ENCODE data around the gene COX4I1. TPM values are rescaled to one million over a fixed set of nuclear protein-coding genes. Genes with fewer than 3 reads are reported as not detected.
"Not testable (repeated sequence)": the region's sequence is repeated elsewhere in the genome, so short reads cannot be mapped to it uniquely, and the experiment has no call there.

The COX4I1 gene
- total and polyA plus RNA-seq, 10 of the 15 experiments (the other 5 are each of a cell fraction or from before 2014, with no cell fraction given) = 480 to 1,889 (median 872) TPM

- TF ChIP-seq CTCF (IDR thresholded peaks at IDR 0.05 in 2 of 3, conservative IDR thresholded peaks at IDR 0.05 in 1 of 3; ENCODE audit: control insufficient read depth in 2 of 3, extremely low read depth in 1 of 3, insufficient read depth in 1 of 3, low read depth in 3 of 3, low read length in 3 of 3) (no peak), CUX1 (IDR thresholded peaks at IDR 0.05; ENCODE audit: insufficient replicate concordance, low read depth, low read length) (no peak)
Observed at GRCh38 chr16:85816159-85816558, 16.7 kb downstream of the COX4I1 start (continued).

GRCh38 chr16:85817195-85817594 is 17.7 kb downstream of the COX4I1 start:
- DNase-seq (ENCODE audit: low read depth, low spot score); H2AFZ ChIP-seq (ENCODE audit: control insufficient read depth, low read depth, low read length); H3K27ac ChIP-seq (ENCODE audit: control insufficient read depth, insufficient read depth); FAIRE-seq; H3K4me2 ChIP-seq (ENCODE audit: control insufficient read depth, insufficient read depth); H3K36me3 ChIP-seq (ENCODE audit: control insufficient read depth in 2 of 2, insufficient read depth in 2 of 2, low read length in 1 of 2); H3K9ac ChIP-seq (ENCODE audit: control insufficient read depth, insufficient read depth, low read length); H4K20me1 ChIP-seq (ENCODE audit: control insufficient read depth, insufficient read depth); intact Hi-C loops (cut with micrococcal nuclease; ENCODE audit: unreplicated experiment); H3K4me3 ChIP-seq; BruUV-seq (replicated peaks); H3K79me2 ChIP-seq (ENCODE audit: control insufficient read depth, insufficient read depth, low read length); ATAC-seq; H3K27me3 ChIP-seq (replicated peaks in 1 of 2; ENCODE audit: control insufficient read depth in 2 of 2, insufficient read depth in 2 of 2, low read length in 1 of 2); H3K9me3 ChIP-seq (replicated peaks; ENCODE audit: control insufficient read depth, insufficient read depth, low read length): not testable (repeated sequence)
- peaks cover 10% of the 10 kb centered on the region for H3K4me1 ChIP-seq (ENCODE audit: control insufficient read depth, insufficient read depth, low read length)
- POLR2A ChIA-PET = interaction anchor here (0.6 kb wide), 2 partner anchors 77 to 85 kb away, joined by 5 to 7 read pairs; no protein-coding TSS in a partner anchor
- RAD21 ChIA-PET (ENCODE audit: unreplicated experiment) = interaction anchor here (0.7 to 9.6 kb wide), 4 partner anchors 81 to 199 kb away, joined by 3 to 211 read pairs (median 5); partner anchors contain the start of gene IRF8
- WGBS (ENCODE audit: insufficient coverage, insufficient replicate concordance, low lambda C conversion rate, missing lambda C conversion rate) = 35% methylated on average over 6 of the region's 6 CpGs
- SMC1A ChIA-PET (ENCODE audit: uncharacterized antibody, unreplicated experiment) = interaction anchor here (1.4 kb wide), 1 partner anchor 172 kb away, joined by 5 read pairs; no protein-coding TSS in a partner anchor
- CTCF ChIA-PET = interaction anchor here (1.2 to 9.6 kb wide), 4 partner anchors 8 to 172 kb away, joined by 3 to 337 read pairs (median 32); no protein-coding TSS in a partner anchor
- in situ Hi-C loops (cut with MboI) = loop anchor here (25.0 kb wide), 1 partner anchor 520 kb away; no protein-coding TSS in a partner anchor

All from GM12878 (cell line).